H1 (cell line): Measurements from ENCODE around the gene TMEM163. TPM values are rescaled to one million over a fixed set of nuclear protein-coding genes. Genes with fewer than 3 reads are reported as not detected.

Source experiments
- JUN ChIP-seq: IDR thresholded peaks from 2 replicates; pipeline ENCODE4 v1.6.1; 2011; ENCODE audit warnings: low read depth, mild to moderate bottlenecking, improper control_type of control experiment, low read length
- KDM4A ChIP-seq: IDR thresholded peaks from one replicate; pipeline ENCODE4 v1.7.1; 2012; ENCODE audit warnings: low read depth, mild to moderate bottlenecking, moderate library complexity, low read length, inconsistent platforms; ENCODE audit not compliant: severe bottlenecking
- YY1 ChIP-seq: IDR thresholded peaks from 2 replicates; pipeline ENCODE4 v1.6.1; 2011; ENCODE audit warnings: low read depth, mild to moderate bottlenecking, low read length
- polyA plus RNA-seq, 7 experiments: library from polyadenylated mRNA; depleted of rRNA in 3 of 7; stranded (reverse) in 5 of 7; unstranded in 2 of 7; fragments of >200 nt in 5 of 7; fragments of 200-250 nt in 2 of 7; gene quantifications; 1 replicate in 5 of 7; 2 replicates in 1 of 7; 4 replicates in 1 of 7; pipeline versions ENCODE4 v1.2.1 to v1.2.3, GENCODE V29; 2011 to 2013; ENCODE audit warnings: missing spikeins in 2 of 7, mixed read lengths in 2 of 7
- total RNA-seq: library from RNA; stranded (reverse); fragmentation: NEBNext Ultra II Directional; extraction: Animal tissue kit (Norgen Biotek cat#: 25700); gene quantifications from 2 replicates; pipeline ENCODE4 v1.2.1, GENCODE V29; 2021
- TF ChIP-seq, protein P1 (sequence below): IDR thresholded peaks from 2 replicates; pipeline ENCODE4 v1.6.1; 2012; ENCODE audit warnings: inconsistent platforms
- TF ChIP-seq, protein P2 (sequence below): IDR thresholded peaks from 2 replicates; pipeline ENCODE4 v1.6.1; 2012; ENCODE audit warnings: low read length, inconsistent platforms
- TF ChIP-seq, protein P3 (sequence below): fragments of 300-600 bp; sonication (generic); IDR thresholded peaks from 2 replicates; pipeline ENCODE4 v1.7.1; 2012; ENCODE audit warnings: low read length, moderate library complexity, mild to moderate bottlenecking, inconsistent platforms; ENCODE audit not compliant: insufficient replicate concordance

The TMEM163 gene
- total and polyA plus RNA-seq, 2 of the 8 experiments (the other 6 are each of a cell fraction or from before 2014, with no cell fraction given) = 2.8 to 3.2 TPM

DNA sequence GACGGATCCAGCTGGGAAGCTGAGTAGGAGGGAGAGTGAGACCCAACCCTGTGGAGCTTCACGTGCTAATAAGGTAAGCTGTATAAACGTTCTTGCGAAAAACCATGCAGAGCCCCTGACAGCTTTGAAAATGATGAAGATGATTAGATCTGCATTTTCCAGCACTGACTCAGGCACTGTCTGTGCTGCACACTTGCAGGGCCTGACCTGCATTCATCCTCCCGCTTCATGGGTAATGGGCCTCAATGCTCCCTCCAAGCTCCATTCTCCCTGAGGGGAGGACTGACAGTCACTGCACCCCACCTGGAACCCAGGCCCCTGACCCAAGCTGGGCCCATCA lies 205.4 kb downstream of the TMEM163 start (continued):
- TF ChIP-seq KDM4A (no peak), JUN (no peak), YY1 (no peak)
- TF ChIP-seq, protein P1, sequence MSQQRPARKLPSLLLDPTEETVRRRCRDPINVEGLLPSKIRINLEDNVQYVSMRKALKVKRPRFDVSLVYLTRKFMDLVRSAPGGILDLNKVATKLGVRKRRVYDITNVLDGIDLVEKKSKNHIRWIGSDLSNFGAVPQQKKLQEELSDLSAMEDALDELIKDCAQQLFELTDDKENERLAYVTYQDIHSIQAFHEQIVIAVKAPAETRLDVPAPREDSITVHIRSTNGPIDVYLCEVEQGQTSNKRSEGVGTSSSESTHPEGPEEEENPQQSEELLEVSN = no peak
- TF ChIP-seq, protein P2, sequence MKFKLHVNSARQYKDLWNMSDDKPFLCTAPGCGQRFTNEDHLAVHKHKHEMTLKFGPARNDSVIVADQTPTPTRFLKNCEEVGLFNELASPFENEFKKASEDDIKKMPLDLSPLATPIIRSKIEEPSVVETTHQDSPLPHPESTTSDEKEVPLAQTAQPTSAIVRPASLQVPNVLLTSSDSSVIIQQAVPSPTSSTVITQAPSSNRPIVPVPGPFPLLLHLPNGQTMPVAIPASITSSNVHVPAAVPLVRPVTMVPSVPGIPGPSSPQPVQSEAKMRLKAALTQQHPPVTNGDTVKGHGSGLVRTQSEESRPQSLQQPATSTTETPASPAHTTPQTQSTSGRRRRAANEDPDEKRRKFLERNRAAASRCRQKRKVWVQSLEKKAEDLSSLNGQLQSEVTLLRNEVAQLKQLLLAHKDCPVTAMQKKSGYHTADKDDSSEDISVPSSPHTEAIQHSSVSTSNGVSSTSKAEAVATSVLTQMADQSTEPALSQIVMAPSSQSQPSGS = no peak
- TF ChIP-seq, protein P3, sequence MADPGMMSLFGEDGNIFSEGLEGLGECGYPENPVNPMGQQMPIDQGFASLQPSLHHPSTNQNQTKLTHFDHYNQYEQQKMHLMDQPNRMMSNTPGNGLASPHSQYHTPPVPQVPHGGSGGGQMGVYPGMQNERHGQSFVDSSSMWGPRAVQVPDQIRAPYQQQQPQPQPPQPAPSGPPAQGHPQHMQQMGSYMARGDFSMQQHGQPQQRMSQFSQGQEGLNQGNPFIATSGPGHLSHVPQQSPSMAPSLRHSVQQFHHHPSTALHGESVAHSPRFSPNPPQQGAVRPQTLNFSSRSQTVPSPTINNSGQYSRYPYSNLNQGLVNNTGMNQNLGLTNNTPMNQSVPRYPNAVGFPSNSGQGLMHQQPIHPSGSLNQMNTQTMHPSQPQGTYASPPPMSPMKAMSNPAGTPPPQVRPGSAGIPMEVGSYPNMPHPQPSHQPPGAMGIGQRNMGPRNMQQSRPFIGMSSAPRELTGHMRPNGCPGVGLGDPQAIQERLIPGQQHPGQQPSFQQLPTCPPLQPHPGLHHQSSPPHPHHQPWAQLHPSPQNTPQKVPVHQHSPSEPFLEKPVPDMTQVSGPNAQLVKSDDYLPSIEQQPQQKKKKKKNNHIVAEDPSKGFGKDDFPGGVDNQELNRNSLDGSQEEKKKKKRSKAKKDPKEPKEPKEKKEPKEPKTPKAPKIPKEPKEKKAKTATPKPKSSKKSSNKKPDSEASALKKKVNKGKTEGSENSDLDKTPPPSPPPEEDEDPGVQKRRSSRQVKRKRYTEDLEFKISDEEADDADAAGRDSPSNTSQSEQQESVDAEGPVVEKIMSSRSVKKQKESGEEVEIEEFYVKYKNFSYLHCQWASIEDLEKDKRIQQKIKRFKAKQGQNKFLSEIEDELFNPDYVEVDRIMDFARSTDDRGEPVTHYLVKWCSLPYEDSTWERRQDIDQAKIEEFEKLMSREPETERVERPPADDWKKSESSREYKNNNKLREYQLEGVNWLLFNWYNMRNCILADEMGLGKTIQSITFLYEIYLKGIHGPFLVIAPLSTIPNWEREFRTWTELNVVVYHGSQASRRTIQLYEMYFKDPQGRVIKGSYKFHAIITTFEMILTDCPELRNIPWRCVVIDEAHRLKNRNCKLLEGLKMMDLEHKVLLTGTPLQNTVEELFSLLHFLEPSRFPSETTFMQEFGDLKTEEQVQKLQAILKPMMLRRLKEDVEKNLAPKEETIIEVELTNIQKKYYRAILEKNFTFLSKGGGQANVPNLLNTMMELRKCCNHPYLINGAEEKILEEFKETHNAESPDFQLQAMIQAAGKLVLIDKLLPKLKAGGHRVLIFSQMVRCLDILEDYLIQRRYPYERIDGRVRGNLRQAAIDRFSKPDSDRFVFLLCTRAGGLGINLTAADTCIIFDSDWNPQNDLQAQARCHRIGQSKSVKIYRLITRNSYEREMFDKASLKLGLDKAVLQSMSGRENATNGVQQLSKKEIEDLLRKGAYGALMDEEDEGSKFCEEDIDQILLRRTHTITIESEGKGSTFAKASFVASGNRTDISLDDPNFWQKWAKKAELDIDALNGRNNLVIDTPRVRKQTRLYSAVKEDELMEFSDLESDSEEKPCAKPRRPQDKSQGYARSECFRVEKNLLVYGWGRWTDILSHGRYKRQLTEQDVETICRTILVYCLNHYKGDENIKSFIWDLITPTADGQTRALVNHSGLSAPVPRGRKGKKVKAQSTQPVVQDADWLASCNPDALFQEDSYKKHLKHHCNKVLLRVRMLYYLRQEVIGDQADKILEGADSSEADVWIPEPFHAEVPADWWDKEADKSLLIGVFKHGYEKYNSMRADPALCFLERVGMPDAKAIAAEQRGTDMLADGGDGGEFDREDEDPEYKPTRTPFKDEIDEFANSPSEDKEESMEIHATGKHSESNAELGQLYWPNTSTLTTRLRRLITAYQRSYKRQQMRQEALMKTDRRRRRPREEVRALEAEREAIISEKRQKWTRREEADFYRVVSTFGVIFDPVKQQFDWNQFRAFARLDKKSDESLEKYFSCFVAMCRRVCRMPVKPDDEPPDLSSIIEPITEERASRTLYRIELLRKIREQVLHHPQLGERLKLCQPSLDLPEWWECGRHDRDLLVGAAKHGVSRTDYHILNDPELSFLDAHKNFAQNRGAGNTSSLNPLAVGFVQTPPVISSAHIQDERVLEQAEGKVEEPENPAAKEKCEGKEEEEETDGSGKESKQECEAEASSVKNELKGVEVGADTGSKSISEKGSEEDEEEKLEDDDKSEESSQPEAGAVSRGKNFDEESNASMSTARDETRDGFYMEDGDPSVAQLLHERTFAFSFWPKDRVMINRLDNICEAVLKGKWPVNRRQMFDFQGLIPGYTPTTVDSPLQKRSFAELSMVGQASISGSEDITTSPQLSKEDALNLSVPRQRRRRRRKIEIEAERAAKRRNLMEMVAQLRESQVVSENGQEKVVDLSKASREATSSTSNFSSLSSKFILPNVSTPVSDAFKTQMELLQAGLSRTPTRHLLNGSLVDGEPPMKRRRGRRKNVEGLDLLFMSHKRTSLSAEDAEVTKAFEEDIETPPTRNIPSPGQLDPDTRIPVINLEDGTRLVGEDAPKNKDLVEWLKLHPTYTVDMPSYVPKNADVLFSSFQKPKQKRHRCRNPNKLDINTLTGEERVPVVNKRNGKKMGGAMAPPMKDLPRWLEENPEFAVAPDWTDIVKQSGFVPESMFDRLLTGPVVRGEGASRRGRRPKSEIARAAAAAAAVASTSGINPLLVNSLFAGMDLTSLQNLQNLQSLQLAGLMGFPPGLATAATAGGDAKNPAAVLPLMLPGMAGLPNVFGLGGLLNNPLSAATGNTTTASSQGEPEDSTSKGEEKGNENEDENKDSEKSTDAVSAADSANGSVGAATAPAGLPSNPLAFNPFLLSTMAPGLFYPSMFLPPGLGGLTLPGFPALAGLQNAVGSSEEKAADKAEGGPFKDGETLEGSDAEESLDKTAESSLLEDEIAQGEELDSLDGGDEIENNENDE = no peak
- TF ChIP-seq, all 59 proteins: peak for 0
